ES-I3 (cell line): Measurements from ENCODE around the gene DNAJB11.
A peak's percentile ranks its signal among the peaks of the same experiment; 100 is the strongest.
"Not testable (repeated sequence)": the region's sequence is repeated elsewhere in the genome, so short reads cannot be mapped to it uniquely, and the experiment has no call there.

Experiments used
- H3K36me3 ChIP-seq: 2 replicates; pipeline ENCODE4 v1.6.1; 2013; ENCODE audit warnings: mild to moderate bottlenecking, low read length, control low read depth, moderate library complexity; ENCODE audit not compliant: insufficient read depth
- H3K4me1 ChIP-seq: 2 replicates; pipeline ENCODE4 v1.6.1; 2013; ENCODE audit warnings: mild to moderate bottlenecking, control low read depth, low read length; ENCODE audit not compliant: insufficient read depth
- H3K9ac ChIP-seq: 2 replicates; pipeline ENCODE4 v1.6.1; 2013; ENCODE audit warnings: low read depth, mild to moderate bottlenecking, low read length, moderate library complexity
- H3K9me3 ChIP-seq: 2 replicates; pipeline ENCODE4 v1.6.1; 2013; ENCODE audit warnings: mild to moderate bottlenecking, low read length, moderate library complexity; ENCODE audit not compliant: control insufficient read depth, insufficient read depth

The DNAJB11 gene

DNA sequence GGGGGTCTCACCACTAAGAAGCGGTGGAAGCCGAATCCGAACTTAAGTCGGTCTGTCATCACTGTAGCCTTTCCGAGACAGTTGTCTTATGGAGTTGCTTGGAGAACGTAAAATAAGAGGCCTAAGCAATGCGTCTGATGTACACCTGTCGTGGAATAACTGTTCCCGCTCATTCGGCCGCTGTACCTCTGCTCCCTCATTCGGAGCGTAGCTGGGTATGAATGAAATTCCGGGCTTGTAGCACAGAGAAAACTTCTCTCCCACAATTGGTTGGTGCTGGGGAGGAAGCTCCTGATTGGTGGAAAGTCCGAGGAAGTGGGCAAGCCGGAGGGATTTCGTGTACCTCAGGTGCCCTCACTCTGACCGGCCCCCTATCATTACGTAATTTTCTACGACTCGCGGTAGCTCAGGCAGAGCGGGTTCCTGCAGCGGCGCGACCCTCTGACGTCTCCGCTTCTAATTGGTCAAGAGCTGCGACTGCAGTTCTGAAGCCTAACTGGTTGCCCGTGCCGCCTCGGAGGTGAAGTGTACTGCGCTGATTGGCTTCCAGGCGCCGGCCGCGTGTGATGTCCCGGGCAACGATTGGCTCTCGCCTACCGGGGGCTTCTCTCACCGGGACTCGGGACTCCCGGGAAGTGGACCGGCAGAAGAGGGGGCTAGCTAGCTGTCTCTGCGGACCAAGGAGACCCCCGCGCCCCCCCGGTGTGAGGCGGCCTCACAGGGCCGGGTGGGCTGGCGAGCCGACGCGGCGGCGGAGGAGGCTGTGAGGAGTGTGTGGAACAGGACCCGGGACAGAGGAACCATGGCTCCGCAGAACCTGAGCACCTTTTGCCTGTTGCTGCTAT is at the start of gene DNAJB11:
TSS of gene DNAJB11 (plus strand) at position 625 of the 845 bp plus-strand sequence. CDS start at position 803, 178 bp downstream.
- no peaks in the 10 kb centered on the region for H3K36me3 ChIP-seq
- peak within 1 kb of the TSS; percentile 84 for H3K9ac ChIP-seq
- peaks cover 3% of the 10 kb centered on the region; the same call in 1 of the 2 replicates for H3K4me1 ChIP-seq
- H3K9me3 ChIP-seq, result no peaks in the 10 kb centered on the region

DNA sequence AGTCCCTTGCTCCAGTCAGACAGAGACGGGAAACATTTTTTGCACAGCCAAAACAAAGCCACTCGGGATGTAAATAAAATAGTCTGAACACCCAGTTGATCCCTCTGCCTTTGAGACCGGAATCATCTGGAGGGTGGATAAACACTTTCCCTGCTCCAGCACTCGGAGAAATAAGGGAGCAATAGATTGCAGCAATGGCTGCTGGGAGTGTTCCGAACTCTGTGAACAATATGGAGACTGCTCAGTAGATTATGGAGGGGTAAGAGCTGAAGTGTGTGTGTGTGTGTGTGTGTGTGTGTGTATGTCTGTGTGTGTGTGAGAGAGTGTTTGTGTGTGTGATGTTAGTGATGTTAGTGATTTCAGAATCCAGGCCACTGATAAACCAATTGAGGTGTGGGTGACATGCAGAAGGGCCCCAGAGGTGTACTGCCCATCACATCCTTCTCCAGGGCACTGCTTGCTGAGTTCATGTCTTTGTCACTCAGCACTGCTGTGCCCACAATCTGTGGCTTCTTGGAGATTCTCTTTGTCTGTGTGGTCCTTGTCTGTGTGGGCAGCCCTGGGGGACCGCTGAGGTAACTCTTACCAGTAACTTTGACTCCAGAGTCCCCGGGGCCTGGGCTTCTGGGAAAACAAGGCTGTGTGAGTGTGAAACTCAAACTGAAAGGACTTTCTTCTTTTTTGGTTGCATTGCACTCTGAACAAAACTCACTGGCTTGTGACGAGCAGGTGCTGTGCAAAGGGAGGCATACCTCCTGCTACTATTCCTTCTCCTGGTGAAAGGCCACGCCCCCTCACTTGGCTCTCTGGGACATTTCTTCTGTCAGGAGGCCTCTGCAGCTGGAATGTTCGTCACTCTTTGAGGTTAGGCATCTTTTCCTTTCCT is 49.3 kb upstream of the DNAJB11 start:
- no peaks in the 10 kb centered on the region for H3K9me3 ChIP-seq
- H3K4me1 ChIP-seq, result no peaks in the 10 kb centered on the region
- H3K36me3 ChIP-seq, result no peaks in the 10 kb centered on the region
- H3K9ac ChIP-seq, result no peak overlapping the region

DNA sequence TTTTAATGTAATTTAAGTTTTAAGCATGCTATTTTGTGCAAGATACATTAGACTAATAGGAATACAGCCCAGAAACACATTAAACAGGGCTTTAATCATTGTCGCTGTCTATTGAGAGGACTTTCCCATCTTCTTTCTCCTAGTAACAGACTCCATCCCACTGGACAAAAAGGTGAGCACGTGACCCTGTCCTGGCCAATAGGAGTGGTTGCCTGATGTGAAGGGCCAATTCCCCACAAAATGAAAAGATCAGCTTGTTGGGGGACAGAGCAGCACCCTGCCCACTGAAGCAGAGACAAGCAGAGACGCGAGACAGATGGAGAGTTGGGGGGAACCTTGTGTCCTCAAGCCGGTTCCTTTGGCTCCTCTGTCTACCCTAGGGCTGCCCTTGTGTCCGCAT is 47.5 kb upstream of the DNAJB11 start:
- Histone ChIP-seq H3K9me3 (no peaks in the 10 kb centered on the region), H3K36me3 (no peaks in the 10 kb centered on the region), H3K4me1 (no peaks in the 10 kb centered on the region), H3K9ac (no peak overlapping the region)

DNA sequence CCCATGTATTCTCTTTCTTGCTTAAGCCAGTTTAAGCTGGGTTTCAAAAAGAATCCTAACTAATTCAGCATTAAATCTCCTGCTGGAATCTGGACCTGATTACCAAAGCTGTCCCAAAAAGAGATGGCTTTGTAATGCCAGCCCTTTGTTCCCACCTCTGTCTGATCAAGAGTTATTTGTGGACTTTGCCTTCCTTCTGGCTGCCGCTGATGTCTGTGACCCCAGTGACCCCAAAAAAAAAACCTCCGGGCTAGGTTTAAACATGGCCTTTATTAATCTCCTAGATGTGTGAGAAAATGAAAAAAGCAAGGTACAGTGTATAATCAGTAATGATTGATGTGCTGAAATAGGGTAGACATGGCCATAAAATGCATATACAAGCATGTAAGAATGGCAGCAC is 47.1 kb upstream of the DNAJB11 start:
- no peaks in the 10 kb centered on the region for H3K4me1 ChIP-seq
- H3K36me3 ChIP-seq, result no peaks in the 10 kb centered on the region
- H3K9ac ChIP-seq, result no peak overlapping the region
- H3K9me3 ChIP-seq, result no peaks in the 10 kb centered on the region

DNA sequence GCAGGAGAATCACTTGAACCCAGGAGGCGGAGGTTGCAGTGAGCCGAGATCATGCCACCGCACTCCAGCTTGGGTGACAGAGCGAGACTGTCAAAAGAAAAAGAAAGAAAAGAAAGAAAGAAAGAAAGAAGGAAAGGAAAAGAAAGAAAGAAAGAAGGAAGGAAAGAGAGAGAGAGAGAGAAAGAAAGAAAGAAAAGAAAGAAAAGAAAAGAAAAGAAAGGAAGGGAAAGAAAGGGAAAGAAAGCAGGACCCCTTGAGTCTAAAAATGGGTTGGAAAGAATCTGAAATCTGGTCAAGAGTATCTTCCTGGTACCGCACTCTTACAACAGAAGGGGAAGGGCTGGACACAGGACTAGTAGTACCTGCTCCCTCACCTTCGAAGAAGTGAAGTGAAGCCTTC is 45.9 kb upstream of the DNAJB11 start:
- no peaks in the 10 kb centered on the region for H3K9me3 ChIP-seq
- no peaks in the 10 kb centered on the region for H3K36me3 ChIP-seq
- no peak overlapping the region for H3K9ac ChIP-seq
- peaks cover 3% of the 10 kb centered on the region; the same call in 1 of the 2 replicates for H3K4me1 ChIP-seq

DNA sequence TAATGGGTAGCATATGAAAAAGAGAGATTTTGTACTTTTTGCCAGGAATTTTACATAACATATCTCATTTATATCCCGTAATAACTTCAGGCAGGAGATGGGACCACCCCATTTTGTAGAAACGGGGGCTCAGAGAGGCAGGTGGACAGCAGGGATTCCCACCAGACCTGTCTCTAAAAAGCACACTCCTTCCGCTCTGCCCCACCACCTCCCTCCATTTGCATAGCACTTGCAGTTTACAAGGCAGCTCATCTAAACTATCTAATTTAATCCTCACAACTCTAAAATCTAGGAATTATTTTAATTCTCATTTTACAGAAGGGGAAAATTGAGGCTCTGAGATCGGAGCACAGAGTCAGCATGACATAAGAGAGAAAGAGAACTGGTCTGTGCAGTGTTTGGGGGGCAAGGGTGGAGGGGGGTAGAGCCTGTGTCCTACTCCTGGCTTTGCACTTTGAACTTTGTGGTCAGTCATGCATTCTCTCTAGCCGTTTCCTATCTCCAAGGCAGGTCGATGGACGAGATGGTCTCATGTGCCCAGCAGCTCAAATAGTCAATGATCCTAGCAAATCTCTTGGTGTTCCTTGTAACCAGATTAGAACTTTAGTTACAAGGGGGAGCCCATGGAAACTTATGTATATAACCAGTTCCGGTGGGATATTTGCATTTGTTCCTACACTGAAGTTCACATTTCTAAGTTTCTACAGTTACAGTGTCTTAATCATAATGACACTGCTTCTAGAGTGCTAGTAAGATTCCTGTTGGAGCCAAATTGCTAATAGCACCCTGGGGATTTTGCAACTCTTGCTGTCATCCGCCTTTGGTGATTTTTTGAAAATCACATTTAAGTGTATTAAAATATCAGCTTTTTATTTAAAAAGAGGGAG is 44.9 kb upstream of the DNAJB11 start:
- H3K9me3 ChIP-seq, result no peaks in the 10 kb centered on the region
- H3K4me1 ChIP-seq, result peaks cover 9% of the 10 kb centered on the region; the same call in 1 of the 2 replicates
- no peaks in the 10 kb centered on the region for H3K36me3 ChIP-seq
- H3K9ac ChIP-seq, result no peak overlapping the region

DNA sequence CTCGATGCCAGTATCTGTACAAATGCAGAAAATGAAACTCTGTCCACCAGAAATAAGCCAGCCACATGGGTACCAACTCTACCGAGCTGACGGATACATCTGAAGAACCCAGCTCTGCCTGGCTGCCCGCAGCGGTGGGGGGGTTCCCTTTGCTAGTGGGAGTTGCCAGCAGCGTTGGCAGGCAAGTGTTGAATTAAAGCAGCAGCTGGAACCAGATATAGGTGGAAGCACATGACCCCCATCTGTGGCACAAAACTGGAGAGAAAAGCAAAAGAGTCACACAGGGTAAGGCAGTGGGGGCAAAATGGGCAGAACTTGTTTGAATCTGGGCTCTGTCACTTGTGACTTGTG is 44.3 kb upstream of the DNAJB11 start:
- Histone ChIP-seq H3K4me1 (peaks cover 12% of the 10 kb centered on the region; the same call in 1 of the 2 replicates), H3K36me3 (no peaks in the 10 kb centered on the region), H3K9ac (no peak overlapping the region), H3K9me3 (no peaks in the 10 kb centered on the region)

DNA sequence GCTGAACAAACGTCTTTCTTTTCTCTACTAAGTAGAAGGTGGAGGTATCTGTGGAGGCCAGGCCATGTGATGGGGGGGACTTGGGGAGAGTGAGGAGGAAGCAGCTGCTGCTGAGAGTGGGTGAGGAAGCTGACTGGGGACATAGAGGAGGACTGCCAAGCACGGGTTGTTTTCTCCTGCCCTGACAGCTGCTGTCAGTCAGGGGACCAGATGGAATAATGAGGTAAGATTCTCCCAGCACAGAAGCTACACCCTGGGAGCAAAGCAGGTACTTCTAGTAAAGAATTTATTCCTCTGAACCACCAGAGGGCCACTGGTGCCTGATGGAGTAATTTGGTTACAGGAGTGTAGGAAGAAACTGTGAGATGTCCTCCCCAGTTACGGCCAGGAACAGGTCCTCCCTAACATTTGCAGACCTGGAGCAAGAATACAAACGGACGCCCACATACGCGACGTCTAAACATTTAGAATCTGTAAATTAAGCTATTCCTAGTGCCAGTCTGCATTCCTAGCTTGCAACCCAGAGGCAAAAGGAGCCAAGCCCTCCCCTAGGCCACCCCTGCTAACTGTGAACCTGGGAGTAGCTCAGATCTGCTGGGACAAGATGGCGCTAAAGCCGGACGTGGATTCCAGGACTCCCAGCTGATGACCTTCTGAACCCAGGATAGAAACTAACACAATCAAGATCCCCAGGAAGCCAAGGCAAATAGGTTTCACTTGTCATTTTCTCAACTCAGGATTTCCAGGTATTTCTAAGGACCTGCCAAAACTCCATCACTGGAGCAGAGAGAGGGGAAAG is 41.1 kb upstream of the DNAJB11 start:
- Histone ChIP-seq H3K4me1 (peaks cover 12% of the 10 kb centered on the region; the same call in 1 of the 2 replicates), H3K9me3 (no peaks in the 10 kb centered on the region), H3K9ac (no peak overlapping the region), H3K36me3 (no peaks in the 10 kb centered on the region)

DNA sequence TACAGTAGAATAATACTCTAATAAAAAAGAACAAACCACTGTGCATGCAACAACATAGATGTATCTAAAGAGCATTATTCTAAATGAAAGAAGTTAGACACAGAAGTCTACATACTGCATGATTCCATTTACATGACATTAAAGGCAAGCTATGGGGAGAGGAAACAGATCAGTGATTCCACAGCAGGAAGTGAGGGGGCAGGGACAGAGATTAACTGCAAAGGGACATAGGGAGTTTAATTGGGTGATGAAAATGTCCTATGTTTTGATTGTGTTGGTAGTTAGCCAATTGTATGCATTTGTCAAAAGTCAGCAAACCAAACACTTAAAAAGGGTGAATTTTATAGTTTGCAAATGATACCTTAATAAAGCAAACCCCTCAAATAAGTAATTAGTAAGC is 40.1 kb upstream of the DNAJB11 start:
- no peak overlapping the region for H3K9ac ChIP-seq
- H3K36me3 ChIP-seq, result no peaks in the 10 kb centered on the region
- H3K4me1 ChIP-seq, result peaks cover 12% of the 10 kb centered on the region; the same call in 1 of the 2 replicates
- no peaks in the 10 kb centered on the region for H3K9me3 ChIP-seq

DNA sequence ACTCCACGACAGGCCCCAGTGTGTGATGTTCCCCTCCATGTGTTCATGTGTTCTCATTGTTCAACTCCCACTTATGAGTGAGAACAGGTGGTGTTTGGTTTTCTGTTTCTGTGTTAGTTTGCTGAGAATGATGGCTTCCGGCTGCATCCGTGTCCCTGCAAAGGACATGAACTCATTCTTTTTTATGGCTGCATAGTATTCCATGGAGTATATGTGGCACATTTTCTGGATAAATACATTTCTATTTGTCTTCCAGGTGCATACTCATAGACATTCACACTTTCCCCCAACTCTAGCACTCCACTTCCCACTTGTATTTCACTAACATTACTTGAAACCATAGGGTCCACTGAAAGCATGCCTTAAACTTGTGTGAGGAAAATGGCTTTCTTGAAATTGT is 38.8 kb upstream of the DNAJB11 start:
- not testable (repeated sequence) for H3K9me3 ChIP-seq, H3K36me3 ChIP-seq, H3K9ac ChIP-seq
- H3K4me1 ChIP-seq, result peaks cover 12% of the 10 kb centered on the region; the same call in 1 of the 2 replicates

DNA sequence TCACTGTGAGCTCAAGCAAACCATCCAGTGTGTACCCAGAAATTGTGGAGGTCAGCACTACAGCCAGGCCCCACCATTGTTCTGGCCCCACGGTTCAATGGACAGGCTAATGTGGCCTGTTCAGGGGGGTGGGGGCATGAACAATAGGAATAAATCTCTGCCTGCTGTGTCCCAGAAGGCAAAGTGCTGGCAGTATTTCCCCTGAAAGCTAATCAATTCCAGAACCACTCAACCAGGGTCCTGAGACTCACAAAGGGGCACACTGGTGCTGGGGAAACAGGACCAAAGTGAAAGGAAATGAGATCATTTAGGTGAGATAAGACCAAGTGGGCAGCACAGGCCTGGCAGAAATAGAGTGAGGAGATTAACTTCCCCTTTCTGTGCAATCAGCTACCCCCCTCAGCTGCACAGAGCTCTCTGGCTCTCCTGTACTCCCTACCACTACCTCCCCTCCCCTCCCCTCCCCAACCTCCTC is 37.9 kb upstream of the DNAJB11 start:
- Histone ChIP-seq H3K9me3 (no peaks in the 10 kb centered on the region), H3K4me1 (peaks cover 12% of the 10 kb centered on the region; the same call in 1 of the 2 replicates), H3K36me3 (no peaks in the 10 kb centered on the region), H3K9ac (no peak overlapping the region)

DNA sequence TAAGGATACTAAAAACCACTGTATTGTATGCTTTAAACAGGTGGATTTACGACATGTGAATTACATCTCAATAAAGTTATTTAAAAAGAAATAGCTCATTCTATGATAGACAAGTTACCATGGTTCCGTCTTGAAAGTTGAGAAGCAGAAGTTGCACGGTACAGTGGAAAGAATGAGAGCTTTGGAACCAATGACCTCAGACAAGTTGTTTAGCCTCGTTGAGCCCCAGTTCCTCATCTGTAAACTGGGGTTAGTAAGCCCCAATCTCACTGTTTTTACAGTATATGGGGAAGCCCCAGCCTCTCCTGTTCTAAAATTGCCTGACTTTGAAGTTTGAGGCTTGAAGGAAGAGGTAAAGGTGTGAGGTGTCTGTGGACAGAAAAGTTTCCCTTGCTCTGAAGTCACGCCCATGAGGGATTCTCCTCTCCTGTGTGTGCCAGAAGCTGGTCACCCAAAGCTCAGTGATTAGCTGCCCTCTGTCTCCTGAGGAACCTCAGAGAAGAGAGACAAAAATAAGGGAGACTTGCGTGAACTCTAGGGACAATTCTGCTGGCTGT is 36.3 kb upstream of the DNAJB11 start:
- peaks cover 2% of the 10 kb centered on the region; the same call in 1 of the 2 replicates for H3K36me3 ChIP-seq
- H3K4me1 ChIP-seq, result peaks cover 12% of the 10 kb centered on the region; the same call in 1 of the 2 replicates
- H3K9ac ChIP-seq, result no peak overlapping the region
- no peaks in the 10 kb centered on the region for H3K9me3 ChIP-seq
